ENCODE measurements around the gene KANSL2.
"Not testable (repeated sequence)": the region's sequence is repeated elsewhere in the genome, so short reads cannot be mapped to it uniquely, and the experiment has no call there.

KANSL2 gene

GRCh38 chr12:48683534-48683933 is 1.5 kb upstream of the KANSL2 start:
- DNase-seq = no peak

DNA sequence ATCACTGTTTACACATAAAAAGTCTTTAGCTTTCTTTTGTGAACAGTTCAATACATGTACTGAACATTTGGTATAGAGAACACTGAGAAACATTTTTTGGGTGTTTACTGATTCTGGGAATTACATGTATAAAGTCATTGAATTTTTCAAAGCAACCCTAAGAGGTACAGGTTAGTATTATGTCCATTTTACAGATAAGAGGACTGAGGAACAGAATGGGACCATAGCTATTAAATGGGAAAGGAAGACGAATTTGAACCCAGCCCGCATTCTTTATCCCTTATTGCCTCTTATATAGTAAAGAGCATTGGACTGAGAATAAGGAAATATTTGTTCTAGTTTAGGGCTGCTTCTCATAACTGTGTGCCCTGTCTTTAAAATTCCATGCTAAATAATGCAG is 889 bp upstream of the KANSL2 start:
- no peak for DNase-seq

DNA sequence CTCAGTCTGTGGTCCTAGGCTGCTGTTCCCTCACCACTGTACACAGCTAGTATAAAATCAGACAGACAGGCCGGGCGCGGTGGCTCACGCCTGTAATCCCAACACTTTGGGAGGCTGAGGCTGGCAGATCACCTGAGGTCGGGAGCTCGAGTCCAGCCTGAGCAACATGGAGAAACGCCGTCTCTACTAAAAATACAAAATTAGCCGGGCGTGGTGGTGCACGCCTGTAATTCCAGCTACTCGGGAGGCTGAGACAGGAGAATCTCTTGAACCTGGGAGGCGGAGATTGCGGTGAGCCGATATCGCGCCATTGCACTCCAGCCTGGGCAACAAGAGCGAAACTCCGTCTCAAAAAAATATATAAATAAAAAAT is 481 bp upstream of the KANSL2 start:
- DNase-seq = not testable (repeated sequence)

GRCh38 chr12:48681399-48681709 is 684 bp downstream of the KANSL2 start:
- peak in 1 of 5 experiments; percentile 46 for DNase-seq

DNA sequence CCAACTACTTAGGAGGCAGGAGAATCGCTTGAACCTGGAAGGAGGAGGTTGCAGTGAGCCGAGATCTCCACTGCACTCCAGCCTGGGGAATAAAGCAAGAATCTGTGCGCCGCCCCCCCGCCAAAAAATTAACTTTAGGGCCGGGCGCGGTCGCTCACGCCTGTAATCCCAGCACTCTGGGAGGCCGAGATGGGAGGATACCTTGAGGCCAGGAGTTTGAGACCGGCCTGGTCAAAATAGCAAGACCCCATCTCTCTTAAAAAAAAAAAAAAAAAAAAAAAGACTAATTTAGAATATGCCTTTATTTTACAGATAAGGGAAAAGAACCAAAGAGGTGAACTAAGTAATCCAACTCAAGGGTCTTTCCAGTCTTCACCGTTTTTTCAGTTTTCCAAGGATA is 1.2 kb downstream of the KANSL2 start:
- no peak for DNase-seq

DNA sequence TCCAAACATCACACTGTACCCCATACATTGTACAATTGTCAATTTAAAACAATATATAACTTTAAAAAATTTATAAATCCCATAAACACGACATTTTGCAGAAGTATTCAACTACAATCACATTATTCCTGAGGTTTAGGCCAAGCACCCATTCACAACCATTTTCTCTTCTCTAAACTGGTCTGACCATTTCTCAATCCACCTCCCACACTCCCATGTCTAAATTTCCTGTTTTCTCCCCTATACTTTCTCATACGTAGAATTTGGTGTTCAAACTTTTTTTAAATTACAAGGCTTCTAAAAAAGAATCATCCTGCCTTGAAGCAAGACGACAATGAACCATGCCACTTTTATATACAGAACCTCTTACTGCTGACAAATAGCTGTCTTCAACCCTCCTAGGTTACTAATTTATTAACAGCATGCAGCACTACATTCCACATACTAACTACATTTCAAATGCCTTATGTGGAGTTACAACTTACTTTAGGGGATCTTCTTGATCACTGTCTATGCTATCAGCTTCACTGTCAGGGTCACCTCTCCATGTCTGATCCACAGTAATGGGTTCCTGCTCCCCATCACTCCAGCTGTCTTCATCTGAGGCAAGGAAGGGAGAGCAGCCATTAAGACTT is 3.4 kb downstream of the KANSL2 start:
- no peak for DNase-seq

- no peak for DNase-seq
Observed at GRCh38 chr12:48671231-48671856, 10.7 kb downstream of the KANSL2 start.

GRCh38 chr12:48668996-48669395 is 13.0 kb downstream of the KANSL2 start:
- no peak for DNase-seq

DNA sequence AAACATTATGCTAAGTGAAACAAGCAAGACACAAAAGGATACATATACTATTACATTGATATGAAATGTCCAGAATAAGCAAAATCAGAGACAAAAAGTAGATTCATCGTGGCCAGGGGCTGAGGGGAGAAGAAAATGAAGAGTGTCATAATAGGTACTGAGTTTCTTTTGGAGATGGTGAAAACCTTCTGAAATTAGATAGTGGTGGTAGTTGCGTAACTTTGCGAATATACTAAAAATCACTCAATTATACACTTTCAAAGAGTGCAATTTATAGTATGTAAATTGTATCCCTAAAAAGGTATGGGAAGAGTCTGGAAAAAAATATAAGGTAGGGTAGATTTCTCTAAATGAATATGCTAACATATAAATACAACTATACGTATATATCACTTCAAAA is 22.2 kb downstream of the KANSL2 start:
- no peak for DNase-seq

- no peak for DNase-seq
Observed at GRCh38 chr12:48651681-48652080, 30.4 kb downstream of the KANSL2 start.

- DNase-seq = not testable (repeated sequence)
Observed at GRCh38 chr12:48645354-48645753, 36.7 kb downstream of the KANSL2 start.

DNA sequence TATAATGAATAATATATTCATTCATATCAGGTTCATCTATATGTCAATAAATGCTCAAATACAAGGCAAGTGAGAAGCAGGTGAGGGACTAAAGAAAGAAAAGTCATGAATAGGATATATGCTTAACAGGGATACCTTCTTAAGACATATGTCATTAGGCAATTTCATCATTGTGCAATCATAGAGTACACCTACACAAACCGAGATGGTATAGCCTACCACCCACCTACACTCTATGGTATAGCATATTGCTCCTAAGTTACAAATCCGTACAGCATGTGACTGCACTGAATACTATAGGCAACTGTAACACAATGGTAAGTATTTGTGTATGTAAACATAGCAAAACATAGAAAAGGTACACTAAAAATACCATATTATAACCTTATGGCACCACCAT is 39.0 kb downstream of the KANSL2 start:
- no peak for DNase-seq

DNA sequence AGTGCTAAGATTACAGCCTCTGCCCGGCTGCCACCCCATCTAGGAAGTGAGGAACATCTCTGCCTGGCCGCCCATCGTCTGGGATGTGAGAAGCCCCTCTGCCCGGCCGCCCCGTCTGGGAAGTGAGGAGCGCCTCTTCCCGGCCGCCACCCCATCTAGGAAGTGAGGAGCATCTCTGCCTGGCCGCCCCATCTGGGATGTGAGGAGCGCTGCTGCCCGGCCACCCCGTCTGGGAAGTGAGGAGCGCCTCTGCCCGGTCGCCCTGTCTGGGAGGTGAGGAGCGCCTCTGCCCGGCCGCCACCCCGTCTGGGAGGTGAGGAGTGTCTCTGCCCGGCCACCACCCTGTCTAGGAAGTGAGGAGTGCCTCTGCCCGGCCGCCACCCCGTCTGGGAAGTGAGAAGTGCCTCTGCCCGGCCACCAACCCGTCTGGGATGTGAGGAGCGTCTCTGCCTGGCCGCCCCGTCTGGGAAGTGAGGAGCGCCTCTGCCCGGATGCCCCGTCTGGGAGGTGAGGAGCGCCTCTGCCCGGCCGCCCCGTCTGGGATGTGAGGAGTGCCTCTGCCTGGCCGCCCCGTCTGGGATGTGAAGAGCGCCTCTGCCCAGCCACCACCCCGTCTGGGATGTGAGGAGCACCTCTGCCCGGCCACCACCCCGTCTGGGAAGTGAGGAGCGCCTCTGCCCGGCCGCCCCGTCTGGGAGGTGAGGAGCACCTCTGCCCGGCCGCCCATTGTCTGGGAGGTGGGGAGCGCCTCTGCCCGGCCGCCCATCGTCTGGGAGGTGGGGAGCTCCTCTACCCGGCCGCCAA is 40.1 kb downstream of the KANSL2 start:
- DNase-seq = not testable (repeated sequence)

GRCh38 chr12:48640854-48641253 is 41.2 kb downstream of the KANSL2 start:
- DNase-seq = no peak

GRCh38 chr12:48640428-48640827 is 41.6 kb downstream of the KANSL2 start:
- no peak for DNase-seq

- DNase-seq = no peak
Observed at GRCh38 chr12:48631071-48631470, 51.0 kb downstream of the KANSL2 start.

- DNase-seq = no peak
Observed at GRCh38 chr12:48630346-48630745, 51.7 kb downstream of the KANSL2 start.

- no peak for DNase-seq
Observed at GRCh38 chr12:48629541-48629940, 52.5 kb downstream of the KANSL2 start.

- DNase-seq = no peak
Observed at GRCh38 chr12:48627556-48627955, 54.5 kb downstream of the KANSL2 start.

DNA sequence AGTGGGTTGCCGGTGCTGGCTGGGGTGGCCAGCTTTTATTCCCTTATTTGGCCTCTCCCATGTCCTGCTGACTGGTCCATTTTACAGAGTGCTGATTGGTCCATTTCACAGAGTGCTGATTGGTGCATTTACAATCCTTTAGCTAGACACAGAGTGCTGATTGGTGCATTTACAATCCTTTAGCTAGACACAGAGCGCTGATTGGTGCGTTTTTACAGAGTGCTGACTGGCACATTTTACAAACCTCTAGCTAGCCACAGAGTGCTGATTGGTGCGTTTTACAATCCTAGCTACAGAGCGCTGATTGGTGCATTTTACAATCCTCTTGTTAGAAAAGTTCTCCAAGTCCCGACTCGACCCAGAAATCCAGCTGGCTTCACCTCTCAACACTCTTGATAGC is 59.0 kb downstream of the KANSL2 start:
- DNase-seq = not testable (repeated sequence)

DNA sequence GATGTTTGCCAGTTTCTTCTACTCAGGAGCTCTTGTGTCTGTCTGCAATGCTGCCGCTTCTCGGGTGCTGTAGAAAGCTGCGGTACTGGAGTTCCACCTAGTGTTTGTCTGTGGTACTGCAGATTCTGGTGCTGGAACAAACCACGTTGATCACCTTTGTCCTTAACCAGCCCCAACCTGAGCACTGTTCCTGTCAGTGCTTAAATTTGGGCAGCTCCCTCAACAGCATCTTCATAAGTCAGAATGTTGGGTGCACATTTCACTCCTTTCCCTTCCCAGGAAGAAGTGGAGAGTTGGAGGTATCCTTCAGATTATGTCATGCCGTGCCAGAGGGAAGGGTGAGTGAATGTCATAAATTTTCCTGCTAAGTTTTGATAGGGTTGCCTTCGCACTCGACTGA is 63.5 kb downstream of the KANSL2 start:
- DNase-seq = peak in 4 of 5 experiments; percentile 33 to 73 (median 52)

DNA sequence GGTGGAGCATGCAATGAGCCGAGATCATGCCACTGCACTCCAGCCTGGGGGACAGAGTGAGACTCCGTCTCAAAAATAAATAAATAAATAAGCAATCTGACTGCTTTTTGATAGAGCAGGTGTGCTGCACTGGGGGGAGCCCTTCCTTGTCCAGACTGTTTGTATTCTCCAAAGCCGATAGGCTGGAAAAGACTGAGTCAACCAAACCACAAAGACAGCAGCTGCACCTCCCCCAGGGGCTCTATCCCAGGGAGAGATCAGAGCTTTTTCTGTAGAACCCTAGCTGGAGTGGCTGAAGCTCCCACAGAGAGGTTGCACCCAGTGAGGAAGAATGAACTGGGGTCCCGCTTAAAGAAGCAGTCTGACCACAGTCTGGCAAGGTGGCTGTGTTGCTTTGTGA is 66.4 kb downstream of the KANSL2 start:
- no peak for DNase-seq

GRCh38 chr12:48613321-48613720 is 68.7 kb downstream of the KANSL2 start:
- no peak for DNase-seq
